Measurements from ENCODE around the gene HBM. TPM values are rescaled to one million over a fixed set of nuclear protein-coding genes. Genes with fewer than 3 reads are reported as not detected.

Gene HBM
- total RNA-seq, 1 experiment from 2014 or later: not detected

- no peak overlapping the region for H3K27ac ChIP-seq (ENCODE audit: insufficient read length, low read depth, low read length)
- no peaks in the 10 kb centered on the region for H3K9me3 ChIP-seq (ENCODE audit: control insufficient read depth, low read depth, low read length)
- no peak overlapping the region for H3K9ac ChIP-seq (ENCODE audit: extremely low read depth, insufficient read length, low read length)
- no peak overlapping the region for H3K56ac ChIP-seq (ENCODE audit: insufficient read length, low read depth, low read length)
- no peaks in the 10 kb centered on the region; the same call in 1 of the 2 replicates for H3K79me2 ChIP-seq (ENCODE audit: insufficient read depth, low read length)
- no peak overlapping the region for H2AK5ac ChIP-seq (ENCODE audit: insufficient read length, low read length)
- H3K18ac ChIP-seq (ENCODE audit: insufficient read length, low read depth, low read length): no peak overlapping the region
- peaks cover 2% of the 10 kb centered on the region for H4K20me1 ChIP-seq (ENCODE audit: control insufficient read depth, insufficient read depth, insufficient read length)
- no peak for DNase-seq
- Mint-ChIP-seq H3K4me3 (no peak overlapping the region), H3K36me3 (ENCODE audit: insufficient read depth in 1 of 3, low read depth in 3 of 3) (peaks cover 46 to 90% (median 65%) of the 10 kb centered on the region in 3 experiments; a peak in 6 of 7 replicates), H3K9me3 (no peaks in the 10 kb centered on the region), H3K27ac (no peak overlapping the region; a peak in 1 of 7 replicates), H3K4me1 (no peaks in the 10 kb centered on the region), H3K27me3 (ENCODE audit: low read depth) (no peaks in the 10 kb centered on the region)
- no peak overlapping the region for H3T11ph ChIP-seq (ENCODE audit: low read length)
- no peak overlapping the region for H3K14ac ChIP-seq (ENCODE audit: insufficient read depth, low read length)
- H4K5ac ChIP-seq (ENCODE audit: insufficient read length, low read depth, low read length): no peak overlapping the region
- H3K23me2 ChIP-seq (ENCODE audit: insufficient read length, low read depth, low read length, poor library complexity, severe bottlenecking): no peaks in the 10 kb centered on the region
- no peak overlapping the region for H3K4me2 ChIP-seq (ENCODE audit: insufficient read depth, insufficient read length, low read length)
- WGBS (ENCODE audit: extremely low coverage, insufficient read length, low lambda C conversion rate): no CpG with 5 or more reads among the region's 5 CpGs
- H4K91ac ChIP-seq (ENCODE audit: insufficient read length, low read depth, low read length): no peak overlapping the region
- H4K8ac ChIP-seq (replicated peaks; ENCODE audit: insufficient read length, low read depth, low read length): no peak overlapping the region
- H3K4ac ChIP-seq (ENCODE audit: low read depth, low read length): no peak overlapping the region
- H2BK120ac ChIP-seq (ENCODE audit: low read depth, low read length, poor library complexity, severe bottlenecking): no peak overlapping the region
- no peak overlapping the region for H2AFZ ChIP-seq (ENCODE audit: low read length)
- H2BK12ac ChIP-seq (ENCODE audit: insufficient read length, low read depth, low read length): no peak overlapping the region
- no peaks in the 10 kb centered on the region for H3K27me3 ChIP-seq (ENCODE audit: insufficient read depth, low read length)
- H2BK15ac ChIP-seq (ENCODE audit: low read depth, low read length): no peak overlapping the region
- no peak overlapping the region for H2BK5ac ChIP-seq (ENCODE audit: insufficient read length, low read length)
- H3K4me1 ChIP-seq (ENCODE audit: insufficient read depth, low read length): no peaks in the 10 kb centered on the region
- no peak overlapping the region for H3K23ac ChIP-seq (ENCODE audit: insufficient read length, low read depth, low read length)
- H3K79me1 ChIP-seq (ENCODE audit: insufficient read depth, low read depth, low read length, poor library complexity, severe bottlenecking): no peaks in the 10 kb centered on the region
- no peak overlapping the region for H2BK20ac ChIP-seq (ENCODE audit: low read depth, low read length, poor library complexity, severe bottlenecking)
- no peak for TF ChIP-seq CTCF (conservative IDR thresholded peaks at IDR 0.05)
These were observed 34.6 kb downstream of the HBM start for GRCh38 chr16:200388-200787.
